Stomach (tissue), 9 donors: ENCODE measurements around the gene LMTK2. TPM values are rescaled to one million over a fixed set of nuclear protein-coding genes. Genes with fewer than 3 reads are reported as not detected.

ENCODE experiments used
- DNase-seq, 2 donors: peaks; one replicate each; pipeline versions ENCODE4 v3.0.0 to v3.0.0-alpha.2; 2013 to 2019
- H3K27ac ChIP-seq, 5 donors: fragments of 200-600 bp in 4 of 5; sonication (generic) in 4 of 5; one replicate each; pipeline ENCODE4 v1.5.1; 2013 to 2019; ENCODE audit warnings: mild to moderate bottlenecking in 1 of 5, moderate library complexity in 1 of 5
- H3K27me3 ChIP-seq, 3 donors: fragments of 200-600 bp; sonication (generic); one replicate each; pipeline ENCODE4 v1.5.1; 2017 to 2019; ENCODE audit warnings: mixed run types in 1 of 3
- H3K36me3 ChIP-seq, 4 donors: fragments of 200-600 bp; sonication (generic); 1 replicate in 3 of 4; 2 replicates in 1 of 4; pipeline ENCODE4 v1.5.1; 2016 to 2019
- H3K4me1 ChIP-seq, 4 donors: fragments of 200-600 bp; sonication (generic); one replicate each; pipeline ENCODE4 v1.5.1; 2016 to 2019
- H3K4me3 ChIP-seq, 4 donors: fragments of 200-600 bp; sonication (generic) in 3 of 4; one replicate each; pipeline ENCODE4 v1.5.1; 2016 to 2019; ENCODE audit warnings: mild to moderate bottlenecking in 1 of 4
- H3K9me3 ChIP-seq, 4 donors: fragments of 200-600 bp; sonication (generic); one replicate each; pipeline ENCODE4 v1.5.1; 2016 to 2019
- CTCF ChIP-seq, 7 experiments: fragments of 450-650 bp in 4 of 7; fragments of 200-600 bp in 3 of 7; sonication (generic) in 3 of 7; IDR thresholded peaks; one replicate each; pipeline ENCODE4 v1.5.1; 2016 to 2019; ENCODE audit warnings: antibody characterized with exemption in 7 of 7, control low read depth in 2 of 7, mild to moderate bottlenecking in 1 of 7
- EP300 ChIP-seq: sonication (generic); formaldehyde crosslinking; IDR thresholded peaks from one replicate; pipeline ENCODE4 v1.6.1; 2017; ENCODE audit warnings: antibody characterized with exemption
- POLR2A ChIP-seq, 4 donors: fragments of 450-650 bp; IDR thresholded peaks; one replicate each; pipeline ENCODE4 v1.6.1; 2016; ENCODE audit warnings: antibody characterized with exemption in 4 of 4, control low read depth in 2 of 4, mild to moderate bottlenecking in 1 of 4, moderate library complexity in 1 of 4
- POLR2AphosphoS5 ChIP-seq, 3 donors: sonication (generic); formaldehyde crosslinking; IDR thresholded peaks; one replicate each; pipeline ENCODE4 v1.6.1; 2016; ENCODE audit warnings: antibody characterized with exemption in 3 of 3
- WGBS, 5 donors: extraction: QIAGEN DNeasy Blood & Tissue Kit in 3 of 5; methylation state at CpG; one replicate each; pipeline versions ENCODE4 v1.1.5 to v1.1.7; 2013 to 2018; 5-methylcytosine and 5-hydroxymethylcytosine counted together
- intact Hi-C: fragments of 100-400 bp; cut with DNase I; formaldehyde crosslinking; loops from one replicate; pipeline ENCODE4 v1.15.1; 2023; ENCODE audit warnings: low total_unique reads
- polyA plus RNA-seq, 3 donors: library from polyadenylated mRNA; stranded (reverse); fragments of 200-250 nt; gene quantifications; one replicate each; pipeline ENCODE4 v1.2.3, GENCODE V29; 2013
- total RNA-seq, 5 donors: library from RNA; depleted of rRNA; stranded (reverse); fragments of >200 nt; gene quantifications; one replicate each; pipeline versions ENCODE4 v1.1.0 to v1.2.3, GENCODE V29; 2014 to 2016
- donor health status: healthy with polysubstance abuse.
- donor health status: Bipolar disorder and iron deficiency.
- donor health status: healthy.

Gene LMTK2
- total and polyA plus RNA-seq, 8 donors, result 1.4 to 42.6 (median 19.3) TPM

GRCh38 chr7:98137134-98137825, 30.6 kb downstream of the LMTK2 start:
- H3K4me1 ChIP-seq, result peaks cover 27 to 54% (median 36%) of the 10 kb centered on the region in 4 donors
- peaks cover 14 to 51% (median 38%) of the 10 kb centered on the region in 4 donors for H3K36me3 ChIP-seq
- no peak for DNase-seq
- no peak overlapping the region for H3K27ac ChIP-seq
- no peak overlapping the region for H3K4me3 ChIP-seq
- WGBS, 5 donors, result 83 to 89% (median 87%) methylated on average over 4 of the region's 4 CpGs
- no peaks in the 10 kb centered on the region for H3K9me3 ChIP-seq
- H3K27me3 ChIP-seq, result no peaks in the 10 kb centered on the region
- TF ChIP-seq EP300, result no peak
- no peak for TF ChIP-seq CTCF (IDR thresholded peaks at IDR 0.05)
- TF ChIP-seq POLR2A (IDR thresholded peaks at IDR 0.05), result no peak
- TF ChIP-seq POLR2AphosphoS5 (IDR thresholded peaks at IDR 0.05), result no peak
- intact Hi-C loops, result no loop called here

- 77 to 94% (median 89%) methylated on average over 4 of the region's 4 CpGs for WGBS, 5 donors
- intact Hi-C loops, result no loop called here
- H3K27ac ChIP-seq, result no peak overlapping the region
- H3K4me1 ChIP-seq, result peaks cover 22 to 48% (median 32%) of the 10 kb centered on the region in 4 donors
- peak in 1 of 2 donors; percentile 23 for DNase-seq
- no peak for TF ChIP-seq CTCF (IDR thresholded peaks at IDR 0.05)
- TF ChIP-seq POLR2AphosphoS5 (IDR thresholded peaks at IDR 0.05), result no peak
- no peak for TF ChIP-seq EP300
- TF ChIP-seq POLR2A (IDR thresholded peaks at IDR 0.05), result no peak
- no peak overlapping the region for H3K4me3 ChIP-seq
- no peaks in the 10 kb centered on the region for H3K9me3 ChIP-seq
- H3K36me3 ChIP-seq, result peaks cover 16 to 56% (median 43%) of the 10 kb centered on the region in 4 donors
- no peaks in the 10 kb centered on the region for H3K27me3 ChIP-seq
Measured at GRCh38 chr7:98137826-98138151, 31.1 kb downstream of the LMTK2 start.

DNA sequence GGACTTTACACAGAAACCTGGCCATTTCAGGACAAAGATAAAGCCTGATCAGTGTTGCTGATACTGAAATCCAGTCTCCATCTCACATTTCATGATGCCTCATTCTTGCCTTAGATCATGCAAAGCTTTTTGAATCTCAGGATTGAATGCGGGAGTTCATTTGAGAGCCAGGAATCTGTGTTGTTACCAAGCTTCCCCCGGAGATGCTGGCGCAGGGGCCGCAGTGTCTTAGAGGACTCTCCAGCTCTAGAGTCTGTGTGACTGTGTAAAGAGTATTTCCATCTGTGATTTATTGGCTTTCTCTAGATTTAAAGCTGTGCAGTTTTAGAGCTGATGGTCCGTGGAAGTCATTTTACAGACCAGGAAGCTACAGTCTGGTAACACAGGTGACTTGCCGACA, 32.0 kb downstream of the LMTK2 start:
- Histone ChIP-seq H3K27ac (no peak overlapping the region), H3K4me3 (no peak overlapping the region), H3K27me3 (no peaks in the 10 kb centered on the region), H3K4me1 (peaks cover 19 to 40% (median 23%) of the 10 kb centered on the region in 4 donors), H3K36me3 (peaks cover 21 to 64% (median 51%) of the 10 kb centered on the region in 4 donors), H3K9me3 (no peaks in the 10 kb centered on the region)
- WGBS, 5 donors, result 90 to 96% (median 93%) methylated on average over 6 of the region's 6 CpGs
- intact Hi-C loops, result no loop called here
- no peak for DNase-seq
- TF ChIP-seq CTCF (IDR thresholded peaks at IDR 0.05), result no peak
- TF ChIP-seq EP300, result no peak
- TF ChIP-seq POLR2A (IDR thresholded peaks at IDR 0.05), result no peak
- no peak for TF ChIP-seq POLR2AphosphoS5 (IDR thresholded peaks at IDR 0.05)

GRCh38 chr7:98142658-98143057, 36.0 kb downstream of the LMTK2 start:
- 82 to 99% (median 95%) methylated on average over 2 of the region's 2 CpGs for WGBS, 5 donors
- Histone ChIP-seq H3K4me3 (no peak overlapping the region), H3K36me3 (peaks cover 19 to 84% (median 73%) of the 10 kb centered on the region in 4 donors), H3K27me3 (no peaks in the 10 kb centered on the region), H3K4me1 (peaks cover 0 to 7% (median 0%) of the 10 kb centered on the region in 4 donors), H3K27ac (no peak overlapping the region), H3K9me3 (no peaks in the 10 kb centered on the region)
- intact Hi-C loops, result no loop called here
- TF ChIP-seq CTCF (IDR thresholded peaks at IDR 0.05) (no peak), POLR2AphosphoS5 (IDR thresholded peaks at IDR 0.05) (no peak), POLR2A (IDR thresholded peaks at IDR 0.05) (no peak), EP300 (no peak)
- no peak for DNase-seq
